ENCODE results near the gene ADAMTS3.

ADAMTS3 gene

GRCh38 chr4:72507860-72508419, 61.1 kb downstream of the ADAMTS3 start:
- WGBS: 100% methylated on average over 1 of the region's 1 CpG
- H3K27me3 ChIP-seq (ENCODE audit: insufficient read depth, low read length): no peaks in the 10 kb centered on the region
- no peaks in the 10 kb centered on the region for H3K36me3 ChIP-seq (ENCODE audit: insufficient read depth, low read length)
- no peak overlapping the region for H3K4me3 ChIP-seq (ENCODE audit: low read length)
- H3K9ac ChIP-seq (ENCODE audit: low read depth, low read length): no peak overlapping the region
- no peak overlapping the region for H3K27ac ChIP-seq (ENCODE audit: low read depth, low read length)
- no peaks in the 10 kb centered on the region for H3K9me3 ChIP-seq (ENCODE audit: insufficient read depth, low read depth, low read length)
- 0 out of 2 replicates have a peak, but pooled peaks cover 2% of the 10 kb centered on the region for H3K4me1 ChIP-seq (ENCODE audit: insufficient read depth, low read length)

DNA sequence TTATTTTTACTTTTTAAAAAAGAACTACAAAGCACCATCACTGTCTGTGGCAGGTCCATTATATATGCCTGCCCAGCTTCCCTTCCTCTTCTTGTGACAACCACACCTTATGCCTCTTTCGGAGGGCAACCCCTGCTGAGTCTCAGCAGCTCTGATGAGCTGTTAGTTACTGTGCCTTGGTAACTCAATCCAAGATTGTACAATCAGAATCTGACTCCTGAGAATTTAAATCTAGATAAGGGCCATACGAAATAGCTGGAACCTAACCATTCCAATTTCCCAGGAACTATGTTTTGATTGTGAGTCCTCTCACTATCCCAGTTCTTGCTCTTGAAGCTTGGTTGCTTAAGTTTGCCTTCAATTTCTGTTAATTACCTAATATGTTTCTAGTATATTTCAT, 61.9 kb downstream of the ADAMTS3 start:
- H3K9ac ChIP-seq (ENCODE audit: low read depth, low read length): no peak overlapping the region
- no peaks in the 10 kb centered on the region for H3K27me3 ChIP-seq (ENCODE audit: insufficient read depth, low read length)
- no peaks in the 10 kb centered on the region for H3K9me3 ChIP-seq (ENCODE audit: insufficient read depth, low read depth, low read length)
- no peak overlapping the region for H3K4me3 ChIP-seq (ENCODE audit: low read length)
- no peak overlapping the region for H3K27ac ChIP-seq (ENCODE audit: low read depth, low read length)
- H3K4me1 ChIP-seq (ENCODE audit: insufficient read depth, low read length): 0 out of 2 replicates have a peak, but pooled peaks cover 2% of the 10 kb centered on the region
- H3K36me3 ChIP-seq (ENCODE audit: insufficient read depth, low read length): no peaks in the 10 kb centered on the region
- WGBS: 82% methylated on average over 2 of the region's 2 CpGs

DNA sequence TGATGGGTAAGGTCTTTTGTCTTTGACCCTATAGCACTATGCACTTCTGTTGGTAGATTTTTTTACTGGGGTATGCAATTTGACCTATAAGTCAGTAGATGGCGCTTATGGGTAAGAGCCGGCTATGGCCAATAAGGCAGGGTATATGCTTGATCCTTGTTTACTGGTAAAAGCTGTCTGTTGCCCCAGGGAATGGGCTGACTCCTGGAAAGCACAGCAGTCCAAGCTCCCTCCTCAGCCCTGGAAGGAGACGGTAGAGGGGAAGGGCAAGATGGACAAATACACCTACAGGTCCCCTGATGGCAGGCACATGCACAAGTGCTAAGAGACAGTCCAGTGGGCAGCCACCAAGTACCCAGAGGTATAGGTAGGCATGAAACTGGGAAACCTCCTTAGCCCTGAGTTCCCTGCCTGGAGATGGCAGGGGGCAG, 63.7 kb downstream of the ADAMTS3 start:
- H3K9ac ChIP-seq (ENCODE audit: low read depth, low read length): no peak overlapping the region
- 4% methylated on average over 3 of the region's 3 CpGs for WGBS
- no peaks in the 10 kb centered on the region for H3K9me3 ChIP-seq (ENCODE audit: insufficient read depth, low read depth, low read length)
- H3K4me1 ChIP-seq (ENCODE audit: insufficient read depth, low read length): 0 out of 2 replicates have a peak, but pooled peaks cover 2% of the 10 kb centered on the region
- no peak overlapping the region for H3K27ac ChIP-seq (ENCODE audit: low read depth, low read length)
- no peaks in the 10 kb centered on the region for H3K36me3 ChIP-seq (ENCODE audit: insufficient read depth, low read length)
- no peak overlapping the region for H3K4me3 ChIP-seq (ENCODE audit: low read length)
- no peaks in the 10 kb centered on the region for H3K27me3 ChIP-seq (ENCODE audit: insufficient read depth, low read length)

DNA sequence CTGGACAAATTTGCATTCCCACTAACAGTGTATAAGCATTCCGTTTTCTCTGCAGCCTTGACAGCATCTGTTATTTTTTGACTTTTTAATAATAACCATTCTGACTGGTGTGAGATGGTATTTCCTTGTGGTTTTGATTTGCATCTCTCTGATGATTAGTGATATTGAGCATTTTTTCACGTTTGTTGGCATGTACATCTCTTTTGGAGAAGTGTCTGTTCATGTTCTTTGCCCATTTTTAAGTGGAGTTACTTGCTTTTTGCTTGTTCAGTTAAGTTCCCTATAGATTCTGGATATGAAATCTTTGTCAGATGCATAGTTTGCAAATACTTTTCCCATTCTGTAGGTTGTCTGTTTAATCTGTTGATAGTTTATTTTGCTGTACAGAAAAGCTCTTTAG, 68.8 kb downstream of the ADAMTS3 start:
- Histone ChIP-seq H3K9ac (ENCODE audit: low read depth, low read length) (no peak overlapping the region), H3K27me3 (ENCODE audit: insufficient read depth, low read length) (no peaks in the 10 kb centered on the region), H3K4me1 (ENCODE audit: insufficient read depth, low read length) (no peaks in the 10 kb centered on the region), H3K4me3 (ENCODE audit: low read length) (no peak overlapping the region), H3K9me3 (ENCODE audit: insufficient read depth, low read depth, low read length) (0 out of 2 replicates have a peak, but pooled peaks cover 4% of the 10 kb centered on the region), H3K36me3 (ENCODE audit: insufficient read depth, low read length) (no peaks in the 10 kb centered on the region), H3K27ac (ENCODE audit: low read depth, low read length) (no peak overlapping the region)
- 86% methylated on average over 1 of the region's 2 CpGs for WGBS

DNA sequence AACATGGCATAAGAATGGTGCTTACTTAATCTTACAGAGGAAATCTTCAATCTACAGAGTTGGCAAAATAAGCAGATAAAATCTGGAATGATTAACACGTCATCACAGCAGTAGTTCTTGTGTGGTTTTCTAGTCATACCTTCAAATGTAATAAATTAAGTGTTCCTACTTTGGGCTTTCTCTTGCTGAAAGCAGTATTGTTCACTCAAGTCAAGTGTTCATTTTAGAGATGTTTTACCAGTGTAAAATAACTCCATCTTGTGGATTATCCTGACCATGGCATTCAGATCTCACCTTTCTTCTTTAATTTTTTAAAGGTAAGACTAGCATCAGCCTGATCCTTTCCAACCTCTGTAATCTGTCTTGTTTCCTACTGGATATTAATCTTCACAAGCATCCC, 72.9 kb downstream of the ADAMTS3 start:
- Histone ChIP-seq H3K36me3 (ENCODE audit: insufficient read depth, low read length) (no peaks in the 10 kb centered on the region), H3K4me1 (ENCODE audit: insufficient read depth, low read length) (no peaks in the 10 kb centered on the region), H3K9me3 (ENCODE audit: insufficient read depth, low read depth, low read length) (0 out of 2 replicates have a peak, but pooled peaks cover 4% of the 10 kb centered on the region), H3K27me3 (ENCODE audit: insufficient read depth, low read length) (no peaks in the 10 kb centered on the region), H3K9ac (ENCODE audit: low read depth, low read length) (no peak overlapping the region), H3K27ac (ENCODE audit: low read depth, low read length) (no peak overlapping the region), H3K4me3 (ENCODE audit: low read length) (no peak overlapping the region)
- no CpG with 5 or more reads among the region's 1 CpG for WGBS

GRCh38 chr4:72494156-72494555, 74.9 kb downstream of the ADAMTS3 start:
- Histone ChIP-seq H3K4me1 (ENCODE audit: insufficient read depth, low read length) (no peaks in the 10 kb centered on the region), H3K4me3 (ENCODE audit: low read length) (no peak overlapping the region), H3K9me3 (ENCODE audit: insufficient read depth, low read depth, low read length) (no peaks in the 10 kb centered on the region), H3K36me3 (ENCODE audit: insufficient read depth, low read length) (no peaks in the 10 kb centered on the region), H3K27me3 (ENCODE audit: insufficient read depth, low read length) (no peaks in the 10 kb centered on the region), H3K27ac (ENCODE audit: low read depth, low read length) (no peak overlapping the region), H3K9ac (ENCODE audit: low read depth, low read length) (no peak overlapping the region)

GRCh38 chr4:72489267-72489666, 79.8 kb downstream of the ADAMTS3 start:
- WGBS: 61% methylated on average over 3 of the region's 4 CpGs
- no peaks in the 10 kb centered on the region for H3K27me3 ChIP-seq (ENCODE audit: insufficient read depth, low read length)

DNA sequence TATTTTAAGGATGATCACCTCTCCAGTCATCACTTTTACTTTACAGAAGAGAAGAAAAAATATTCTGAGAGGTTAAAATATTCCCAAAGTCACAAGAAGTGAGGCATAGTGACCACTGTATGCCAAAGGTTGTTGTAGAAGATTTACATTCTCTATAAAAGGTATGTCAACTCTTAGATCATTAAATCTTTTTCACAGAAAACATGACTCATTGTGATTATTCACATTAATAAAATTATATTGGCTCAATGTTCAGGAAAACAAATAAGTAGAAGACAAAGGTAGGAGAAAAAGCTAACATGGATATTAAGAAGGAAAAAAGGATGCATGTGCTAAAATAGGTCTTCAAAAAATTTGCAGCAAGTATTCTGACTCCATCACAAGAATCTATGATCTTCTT, 82.0 kb downstream of the ADAMTS3 start:
- no peak overlapping the region for H3K27ac ChIP-seq (ENCODE audit: low read depth, low read length)
- no peaks in the 10 kb centered on the region for H3K27me3 ChIP-seq (ENCODE audit: insufficient read depth, low read length)

More at GRCh38 chr4:72489267-72489666, 79.8 kb downstream of the ADAMTS3 start:
- Histone ChIP-seq H3K9me3 (ENCODE audit: insufficient read depth, low read depth, low read length) (no peaks in the 10 kb centered on the region), H3K27ac (ENCODE audit: low read depth, low read length) (no peak overlapping the region), H3K4me3 (ENCODE audit: low read length) (no peak overlapping the region), H3K4me1 (ENCODE audit: insufficient read depth, low read length) (no peaks in the 10 kb centered on the region), H3K9ac (ENCODE audit: low read depth, low read length) (no peak overlapping the region), H3K36me3 (ENCODE audit: insufficient read depth, low read length) (no peaks in the 10 kb centered on the region)

DNA sequence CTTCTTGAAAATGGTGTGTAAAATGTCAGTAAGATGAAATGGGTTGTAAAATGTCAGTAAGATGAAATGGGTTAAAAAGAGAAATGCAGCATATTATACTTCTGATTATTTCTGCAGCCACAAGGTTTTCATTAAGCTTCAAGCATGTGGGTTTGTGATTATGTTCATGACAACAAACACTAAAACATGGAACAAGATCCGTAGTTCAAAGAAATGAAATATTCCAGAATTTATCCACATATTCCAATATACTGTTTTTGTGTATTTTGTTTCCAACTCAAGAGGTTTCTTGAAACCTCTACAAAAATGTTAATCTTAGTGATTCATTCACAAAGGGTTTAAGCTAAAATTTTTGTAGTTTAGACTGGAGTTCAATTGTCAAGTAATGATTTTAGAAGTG, 84.0 kb downstream of the ADAMTS3 start:
- WGBS: 100% methylated on average over 1 of the region's 1 CpG
- Histone ChIP-seq H3K36me3 (ENCODE audit: insufficient read depth, low read length) (no peaks in the 10 kb centered on the region), H3K27ac (ENCODE audit: low read depth, low read length) (no peak overlapping the region), H3K27me3 (ENCODE audit: insufficient read depth, low read length) (no peaks in the 10 kb centered on the region), H3K4me3 (ENCODE audit: low read length) (no peak overlapping the region), H3K4me1 (ENCODE audit: insufficient read depth, low read length) (no peaks in the 10 kb centered on the region), H3K9me3 (ENCODE audit: insufficient read depth, low read depth, low read length) (no peaks in the 10 kb centered on the region), H3K9ac (ENCODE audit: low read depth, low read length) (no peak overlapping the region)

More for the DNA sequence above, 82.0 kb downstream of the ADAMTS3 start:
- Histone ChIP-seq H3K4me3 (ENCODE audit: low read length) (no peak overlapping the region), H3K4me1 (ENCODE audit: insufficient read depth, low read length) (no peaks in the 10 kb centered on the region), H3K36me3 (ENCODE audit: insufficient read depth, low read length) (no peaks in the 10 kb centered on the region), H3K9me3 (ENCODE audit: insufficient read depth, low read depth, low read length) (no peaks in the 10 kb centered on the region), H3K9ac (ENCODE audit: low read depth, low read length) (no peak overlapping the region)

DNA sequence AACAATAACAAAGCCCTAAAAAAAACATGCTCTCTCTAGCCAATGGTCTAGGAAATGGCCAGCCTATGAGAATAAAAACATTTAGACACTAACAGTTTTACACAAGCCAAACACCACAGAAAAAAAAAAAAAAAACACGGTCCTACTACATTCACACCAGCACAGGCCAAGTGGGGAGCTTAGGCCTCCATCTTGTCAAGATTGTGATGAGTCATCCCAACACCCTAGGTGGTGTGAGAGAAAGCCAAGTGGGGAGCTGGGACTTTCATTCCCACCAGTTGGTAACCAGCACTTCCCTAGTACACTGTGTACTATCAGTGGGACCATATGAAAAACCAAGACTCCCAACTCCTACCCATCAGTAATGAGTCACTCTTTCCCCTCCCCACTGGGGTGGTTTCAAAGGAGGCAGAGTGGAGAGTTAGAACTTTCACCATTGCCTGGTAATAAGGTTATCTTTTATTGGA, 95.6 kb downstream of the ADAMTS3 start:
- WGBS: 100% methylated on average over 1 of the region's 1 CpG
- H3K27ac ChIP-seq (ENCODE audit: low read depth, low read length): no peak overlapping the region
- no peaks in the 10 kb centered on the region for H3K27me3 ChIP-seq (ENCODE audit: insufficient read depth, low read length)
- H3K4me1 ChIP-seq (ENCODE audit: insufficient read depth, low read length): no peaks in the 10 kb centered on the region
- no peaks in the 10 kb centered on the region for H3K9me3 ChIP-seq (ENCODE audit: insufficient read depth, low read depth, low read length)
- H3K4me3 ChIP-seq (ENCODE audit: low read length): no peak overlapping the region
- H3K36me3 ChIP-seq (ENCODE audit: insufficient read depth, low read length): no peaks in the 10 kb centered on the region
- no peak overlapping the region for H3K9ac ChIP-seq (ENCODE audit: low read depth, low read length)

DNA sequence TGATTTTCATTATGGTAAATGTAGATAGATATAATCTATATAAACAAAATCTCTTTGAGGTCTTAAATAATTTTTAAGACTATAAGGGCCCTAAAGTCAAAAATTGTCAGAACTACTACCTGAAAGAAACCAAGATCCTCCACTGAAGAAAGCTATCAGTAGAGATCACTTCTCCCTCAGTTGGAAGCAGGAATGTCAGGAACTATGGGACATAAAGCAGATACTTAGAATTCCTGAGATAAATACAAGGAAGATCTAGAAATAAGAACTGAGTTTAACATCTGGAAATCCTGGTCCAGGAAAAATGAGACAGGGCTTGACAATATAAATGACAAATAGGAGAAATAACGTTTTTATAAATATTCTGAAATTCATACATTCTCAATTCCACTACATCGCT, 97.2 kb downstream of the ADAMTS3 start:
- Histone ChIP-seq H3K4me3 (ENCODE audit: low read length) (no peak overlapping the region), H3K27ac (ENCODE audit: low read depth, low read length) (no peak overlapping the region), H3K4me1 (ENCODE audit: insufficient read depth, low read length) (no peaks in the 10 kb centered on the region), H3K27me3 (ENCODE audit: insufficient read depth, low read length) (no peaks in the 10 kb centered on the region), H3K9ac (ENCODE audit: low read depth, low read length) (no peak overlapping the region), H3K36me3 (ENCODE audit: insufficient read depth, low read length) (no peaks in the 10 kb centered on the region), H3K9me3 (ENCODE audit: insufficient read depth, low read depth, low read length) (no peaks in the 10 kb centered on the region)
- WGBS: 97% methylated on average over 2 of the region's 2 CpGs
